ENCODE data around the gene PPP2R3B. TPM values are rescaled to one million over a fixed set of nuclear protein-coding genes. Genes with fewer than 3 reads are reported as not detected.

PPP2R3B gene
- total and polyA plus RNA-seq, 2 of the 13 experiments (the other 11 are each of a cell fraction or from before 2014, with no cell fraction given) = 17.0 to 21.4 TPM

DNA sequence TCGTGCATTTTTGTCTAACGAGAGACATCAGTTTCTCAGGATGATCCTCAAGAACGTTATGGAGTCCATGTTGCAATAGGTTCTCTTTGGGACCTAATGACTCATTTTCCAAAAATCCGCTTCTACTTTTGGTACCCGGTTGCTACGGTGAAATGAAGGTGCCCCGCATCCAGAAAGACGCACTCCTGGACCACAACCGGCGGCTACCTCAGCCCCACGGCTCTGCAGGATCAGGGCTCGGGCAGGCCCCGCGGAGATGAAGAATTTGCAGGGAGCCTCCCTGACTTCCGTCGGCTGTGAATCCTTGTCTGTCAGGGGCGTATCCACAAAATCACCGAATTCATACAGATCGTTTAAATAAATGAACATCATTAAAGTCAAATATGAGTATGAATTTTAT lies 83.7 kb downstream of the PPP2R3B start:
- TSS peak; percentile 49 for BruUV-seq (replicated peaks)
- FAIRE-seq = no peak
- CTCF ChIA-PET (ENCODE audit: low intra/inter-chr PET ratio, low total read pairs) = no interaction called here

More for the DNA sequence above, 83.7 kb downstream of the PPP2R3B start:
- in situ Hi-C loops (cut with HindIII; ENCODE audit: extremely low pct_ligation_motif_present, low pct_unique_long_range_greater_than_20kb) (no loop called here), intact Hi-C loops (cut with micrococcal nuclease; ENCODE audit: unreplicated experiment) (no loop called here)
- H4K20me1 ChIP-seq (ENCODE audit: insufficient read depth, low read length) = peaks cover 54% of the 10 kb centered on the region
- ATAC-seq = no peak
- no peaks in the 10 kb centered on the region for H3K27me3 ChIP-seq (ENCODE audit: control insufficient read depth in 1 of 2, insufficient read depth in 2 of 2, low read length in 2 of 2)
- H3K9ac ChIP-seq (ENCODE audit: insufficient read depth, low read depth, low read length) = no peak overlapping the region
- H3K4me3 ChIP-seq (replicated peaks in 1 of 3; ENCODE audit: insufficient read depth in 1 of 3, low read depth in 2 of 3, low read length in 3 of 3) = no peak overlapping the region
- H3K4me2 ChIP-seq (ENCODE audit: low read depth, low read length) = no peak overlapping the region
- POLR2A ChIA-PET = no interaction called here
- no peak for TF ChIP-seq SCMH1 (CRISPR knock-in tag; IDR thresholded peaks at IDR 0.05; ENCODE audit: borderline replicate concordance)
- no peak for TF ChIP-seq ZNF18 (CRISPR knock-in tag; IDR thresholded peaks at IDR 0.05; ENCODE audit: insufficient replicate concordance)
- peak; percentile 93 for TF ChIP-seq RBM22 (optimal IDR thresholded peaks at IDR 0.05; ENCODE audit: low read length)
- TF ChIP-seq ZBTB7A (CRISPR knock-in tag; IDR thresholded peaks at IDR 0.05) = no peak
- peak; percentile 52 for TF ChIP-seq AGO1 (IDR thresholded peaks at IDR 0.05; ENCODE audit: low read depth, low read length, poor library complexity, severe bottlenecking)
- no peak for TF ChIP-seq RCOR2 (CRISPR knock-in tag; IDR thresholded peaks at IDR 0.05)
- no peak for TF ChIP-seq AKAP8 (CRISPR knock-in tag; IDR thresholded peaks at IDR 0.05)
- TF ChIP-seq PHF5A (CRISPR knock-in tag; IDR thresholded peaks at IDR 0.05; ENCODE audit: low read depth, unreplicated experiment) = no peak
- TF ChIP-seq ZNF543 (CRISPR knock-in tag; IDR thresholded peaks at IDR 0.05) = no peak
- no peak for TF ChIP-seq ZNF761 (CRISPR knock-in tag; conservative IDR thresholded peaks at IDR 0.05)
- TF ChIP-seq, protein P1, sequence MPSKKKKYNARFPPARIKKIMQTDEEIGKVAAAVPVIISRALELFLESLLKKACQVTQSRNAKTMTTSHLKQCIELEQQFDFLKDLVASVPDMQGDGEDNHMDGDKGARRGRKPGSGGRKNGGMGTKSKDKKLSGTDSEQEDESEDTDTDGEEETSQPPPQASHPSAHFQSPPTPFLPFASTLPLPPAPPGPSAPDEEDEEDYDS (CRISPR knock-in tag; IDR thresholded peaks at IDR 0.05) = no peak
- no peak for TF ChIP-seq SALL1 (CRISPR knock-in tag; IDR thresholded peaks at IDR 0.05)
- TF ChIP-seq RAD21 (CRISPR knock-in tag; IDR thresholded peaks at IDR 0.05) = no peak
- peak; percentile 57 for TF ChIP-seq RBFOX2 (IDR thresholded peaks at IDR 0.05; ENCODE audit: low read depth, low read length)
- TF ChIP-seq PRPF4 (IDR thresholded peaks at IDR 0.05; ENCODE audit: low read depth, low read length, poor library complexity, severe bottlenecking) = peak; percentile 51
- no peaks in the 10 kb centered on the region for H3K4me1 ChIP-seq (ENCODE audit: insufficient read depth, low read length)
- no peaks in the 10 kb centered on the region for H3K79me2 ChIP-seq (ENCODE audit: insufficient read depth, low read length)
- peaks cover 19 to 36% of the 10 kb centered on the region in 2 experiments for H3K36me3 ChIP-seq (replicated peaks in 1 of 2; ENCODE audit: control insufficient read depth in 1 of 2, insufficient read depth in 2 of 2, low read length in 2 of 2)
- 94% methylated on average over 19 of the region's 19 CpGs for WGBS (ENCODE audit: low lambda C conversion rate)
- no peak overlapping the region for H3K27ac ChIP-seq (ENCODE audit: extremely low read length, insufficient read depth, low read length)
- no peaks in the 10 kb centered on the region for H3K9me3 ChIP-seq (ENCODE audit: low read length)
- no peak overlapping the region for H2AFZ ChIP-seq (ENCODE audit: low read length)
- DNase-seq (ENCODE audit: low spot score) = no peak

Data from HepG2 (cell line).